NCI-H82 treated with DMSO at 0.1 percent for 48 hours (cell line): Measurements from ENCODE around the gene NPY.
"Not testable (repeated sequence)": the region's sequence is repeated elsewhere in the genome, so short reads cannot be mapped to it uniquely, and the experiment has no call there.

Experiments
- DNase-seq: peaks from one replicate; lab custom pipeline; 2025; ENCODE audit not compliant: unreplicated experiment; lab: John Stamatoyannopoulos, UW

The NPY gene

GRCh38 chr7:24283897-24284698 lies at the start of gene NPY:
Gene NPY (plus strand): TSS chr7:24284190. CDS start chr7:24285241, 1,051 bp downstream.
- no peak for DNase-seq

- DNase-seq, result no peak
These were observed 44.7 kb upstream of the NPY start for GRCh38 chr7:24239260-24239659.

- no peak for DNase-seq
These were observed 42.8 kb upstream of the NPY start for GRCh38 chr7:24241206-24241605.

GRCh38 chr7:24244554-24244953 lies 39.4 kb upstream of the NPY start:
- no peak for DNase-seq

GRCh38 chr7:24245362-24245761 lies 38.6 kb upstream of the NPY start:
- no peak for DNase-seq

GRCh38 chr7:24249266-24249665 lies 34.7 kb upstream of the NPY start:
- no peak for DNase-seq

- no peak for DNase-seq
These were observed 32.4 kb upstream of the NPY start for GRCh38 chr7:24251568-24251967.

GRCh38 chr7:24255139-24255538 lies 28.9 kb upstream of the NPY start:
- DNase-seq, result no peak

GRCh38 chr7:24258324-24258723 lies 25.7 kb upstream of the NPY start:
- DNase-seq, result not testable (repeated sequence)

GRCh38 chr7:24271938-24272337 lies 12.1 kb upstream of the NPY start:
- DNase-seq, result no peak

- no peak for DNase-seq
These were observed 4.5 kb upstream of the NPY start for GRCh38 chr7:24279512-24279911.

GRCh38 chr7:24283554-24283896 lies 465 bp upstream of the NPY start:
- DNase-seq, result no peak

GRCh38 chr7:24284699-24285506 lies 913 bp downstream of the NPY start:
- DNase-seq, result no peak

GRCh38 chr7:24290004-24290641 lies 6.1 kb downstream of the NPY start:
- peak; percentile 46 for DNase-seq

GRCh38 chr7:24291271-24291670 lies 7.3 kb downstream of the NPY start:
- no peak for DNase-seq

- DNase-seq, result no peak
These were observed 13.4 kb downstream of the NPY start for GRCh38 chr7:24297362-24297761.

- DNase-seq, result no peak
These were observed 14.7 kb downstream of the NPY start for GRCh38 chr7:24298696-24299095.

GRCh38 chr7:24299192-24299591 lies 15.2 kb downstream of the NPY start:
- no peak for DNase-seq

- DNase-seq, result no peak
These were observed 17.7 kb downstream of the NPY start for GRCh38 chr7:24301703-24302102.

- no peak for DNase-seq
These were observed 20.6 kb downstream of the NPY start for GRCh38 chr7:24304494-24305095.

- DNase-seq, result no peak
These were observed 23.3 kb downstream of the NPY start for GRCh38 chr7:24307326-24307725.
